WTC11 (cell line): ENCODE results near the gene CIC. TPM values are rescaled to one million over a fixed set of nuclear protein-coding genes. Genes with fewer than 3 reads are reported as not detected.

Source experiments
- ATAC-seq: fragments of 200-7000 bp; cut with Tn5 transposase; 2 replicates; pipeline ENCODE4 v1.10.0; 2021; ENCODE audit warnings: mild to moderate bottlenecking, moderate library complexity
- CTCF ChIA-PET: fragments of 300-600 bp; sonication (Branson Sonifier 250); formaldehyde crosslinking; loops from one replicate; lab custom pipeline; 2021; ENCODE audit warnings: antibody characterized with exemption; lab: Charles Lee
- POLR2A ChIA-PET: fragments of 350-600 bp; sonication (Branson Sonifier 250); formaldehyde crosslinking; loops from one replicate; lab custom pipeline; 2021; ENCODE audit warnings: antibody characterized with exemption; lab: Charles Lee
- DNase-seq: peaks from one replicate; pipeline ENCODE4 v3.0.0; 2021; ENCODE audit warnings: low spot score
- H3K27ac Mint-ChIP-seq: 2 replicates; pipeline ENCODE4 v1.8.0; 2021; ENCODE audit warnings: mixed read lengths
- H3K27me3 Mint-ChIP-seq: 2 replicates; pipeline ENCODE4 v1.8.0; 2021; ENCODE audit warnings: low read depth, mild to moderate bottlenecking, moderate library complexity, mixed read lengths
- H3K36me3 Mint-ChIP-seq: 2 replicates; pipeline ENCODE4 v1.8.0; 2021; ENCODE audit warnings: mixed read lengths
- H3K4me1 Mint-ChIP-seq: 2 replicates; pipeline ENCODE4 v1.8.0; 2022; ENCODE audit warnings: mixed read lengths
- H3K4me3 Mint-ChIP-seq: 2 replicates; pipeline ENCODE4 v1.8.0; 2021; ENCODE audit warnings: mild to moderate bottlenecking, moderate library complexity, mixed read lengths
- H3K9me3 Mint-ChIP-seq: 2 replicates; pipeline ENCODE4 v1.8.0; 2021; ENCODE audit warnings: mixed read lengths
- CBFB ChIP-seq: sonication (generic); formaldehyde crosslinking; IDR thresholded peaks from 2 replicates; pipeline ENCODE4 v1.8.1; 2022; ENCODE audit warnings: mild to moderate bottlenecking, low read depth, missing genetic modification reagents
- ELF4 ChIP-seq: sonication (generic); formaldehyde crosslinking; IDR thresholded peaks from 2 replicates; pipeline ENCODE4 v1.8.1; 2022; ENCODE audit warnings: low read depth, mild to moderate bottlenecking, moderate library complexity, missing genetic modification reagents
- JUN ChIP-seq: sonication (generic); formaldehyde crosslinking; IDR thresholded peaks from 2 replicates; pipeline ENCODE4 v1.8.0; 2023; ENCODE audit warnings: mild to moderate bottlenecking, missing genetic modification reagents
- MXD4 ChIP-seq: fragments of 250-450 bp; sonication (Bioruptor Pico); IDR thresholded peaks from 2 replicates; pipeline ENCODE4 v1.8.0; 2021; ENCODE audit warnings: mild to moderate bottlenecking, moderate library complexity, borderline replicate concordance
- NR2C2 ChIP-seq: sonication (generic); formaldehyde crosslinking; IDR thresholded peaks from 2 replicates; pipeline ENCODE4 v1.8.0; 2022; ENCODE audit warnings: mild to moderate bottlenecking, missing genetic modification reagents
- RELA ChIP-seq: sonication (generic); formaldehyde crosslinking; IDR thresholded peaks from 2 replicates; pipeline ENCODE4 v1.8.1; 2022; ENCODE audit warnings: missing genetic modification reagents, mild to moderate bottlenecking, borderline replicate concordance
- RORB ChIP-seq: fragments of 250-450 bp; sonication (Bioruptor Pico); IDR thresholded peaks from 2 replicates; pipeline ENCODE4 v1.9.0; 2021; ENCODE audit warnings: mild to moderate bottlenecking
- TEAD1 ChIP-seq: sonication (generic); formaldehyde crosslinking; IDR thresholded peaks from 2 replicates; pipeline ENCODE4 v1.8.0; 2022; ENCODE audit warnings: mild to moderate bottlenecking, missing genetic modification reagents
- TP53 ChIP-seq: sonication (generic); formaldehyde crosslinking; IDR thresholded peaks from 2 replicates; pipeline ENCODE4 v1.8.1; 2023; ENCODE audit warnings: mild to moderate bottlenecking, missing genetic modification reagents
- ZNF121 ChIP-seq: sonication (generic); formaldehyde crosslinking; IDR thresholded peaks from 2 replicates; pipeline ENCODE4 v1.8.0; 2023; ENCODE audit warnings: missing genetic modification reagents
- total RNA-seq: library from RNA; stranded (reverse); gene quantifications from 3 replicates; pipeline ENCODE4 v1.2.3, GENCODE V29; 2021
- TF ChIP-seq, protein P1 (sequence below): sonication (generic); formaldehyde crosslinking; IDR thresholded peaks from 2 replicates; pipeline ENCODE4 v1.8.0; 2022; ENCODE audit warnings: mild to moderate bottlenecking, missing genetic modification reagents
- TF ChIP-seq, protein P2 (sequence below): sonication (generic); formaldehyde crosslinking; IDR thresholded peaks from 2 replicates; pipeline ENCODE4 v1.8.1; 2023; ENCODE audit warnings: mild to moderate bottlenecking, missing genetic modification reagents
- TF ChIP-seq, protein P3 (sequence below): fragments of 250-450 bp; sonication (Bioruptor Pico); conservative IDR thresholded peaks from 2 replicates; pipeline ENCODE4 v1.9.0; 2021; ENCODE audit warnings: mild to moderate bottlenecking
- TF ChIP-seq, protein P4 (sequence below): sonication (generic); formaldehyde crosslinking; IDR thresholded peaks from 2 replicates; pipeline ENCODE4 v1.8.1; 2022; ENCODE audit warnings: low read depth, mild to moderate bottlenecking, moderate library complexity, missing genetic modification reagents, borderline replicate concordance
- TF ChIP-seq, protein P5 (sequence below): sonication (generic); formaldehyde crosslinking; conservative IDR thresholded peaks from 2 replicates; pipeline ENCODE4 v1.8.1; 2023; ENCODE audit warnings: mild to moderate bottlenecking, low read depth, missing genetic modification reagents, moderate library complexity
- TF ChIP-seq, protein P6 (sequence below): fragments of 250-450 bp; sonication (Bioruptor Pico); IDR thresholded peaks from 2 replicates; pipeline ENCODE4 v2.1.2; 2022; ENCODE audit warnings: mild to moderate bottlenecking, moderate library complexity

Gene CIC
- total RNA-seq, 1 experiment from 2014 or later: 55.8 TPM

DNA sequence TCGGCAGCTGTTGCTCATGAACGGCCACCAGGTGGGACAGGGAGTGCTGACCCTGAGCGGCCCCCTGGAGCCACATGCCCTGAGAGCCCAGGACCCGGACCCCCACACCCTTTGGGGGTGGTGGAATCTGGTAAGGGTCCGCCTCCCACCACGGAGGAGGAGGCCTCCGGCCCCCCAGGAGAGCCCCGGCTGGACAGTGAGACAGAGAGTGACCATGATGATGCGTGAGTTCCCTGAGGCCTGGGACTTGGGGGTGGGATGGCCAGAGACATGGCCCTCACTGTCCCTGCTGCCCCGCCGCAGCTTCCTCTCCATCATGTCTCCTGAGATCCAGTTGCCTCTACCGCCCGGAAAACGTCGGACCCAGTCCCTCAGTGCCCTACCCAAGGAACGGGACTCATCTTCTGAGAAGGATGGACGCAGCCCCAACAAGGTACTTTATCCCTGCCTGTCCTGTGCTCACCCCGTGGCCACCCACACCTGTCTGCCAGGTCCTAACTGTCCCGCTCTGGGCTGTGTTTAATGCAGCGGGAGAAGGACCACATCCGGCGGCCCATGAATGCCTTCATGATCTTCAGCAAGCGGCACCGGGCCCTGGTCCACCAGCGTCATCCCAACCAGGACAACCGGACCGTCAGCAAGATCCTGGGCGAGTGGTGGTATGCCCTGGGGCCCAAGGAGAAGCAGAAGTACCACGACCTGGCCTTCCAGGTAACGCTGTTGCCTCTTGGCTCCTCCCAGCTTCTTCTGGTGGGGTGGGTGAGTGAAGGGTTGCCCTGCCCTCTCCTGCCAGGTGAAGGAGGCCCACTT lies 18.2 kb downstream of the CIC start (continued):
- TF ChIP-seq, protein P1, sequence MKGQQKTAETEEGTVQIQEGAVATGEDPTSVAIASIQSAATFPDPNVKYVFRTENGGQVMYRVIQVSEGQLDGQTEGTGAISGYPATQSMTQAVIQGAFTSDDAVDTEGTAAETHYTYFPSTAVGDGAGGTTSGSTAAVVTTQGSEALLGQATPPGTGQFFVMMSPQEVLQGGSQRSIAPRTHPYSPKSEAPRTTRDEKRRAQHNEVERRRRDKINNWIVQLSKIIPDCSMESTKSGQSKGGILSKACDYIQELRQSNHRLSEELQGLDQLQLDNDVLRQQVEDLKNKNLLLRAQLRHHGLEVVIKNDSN (CRISPR knock-in tag): no peak
- TF ChIP-seq TP53 (no peak), JUN (no peak), NR2C2 (CRISPR knock-in tag) (no peak), CBFB (CRISPR knock-in tag) (no peak)
- TF ChIP-seq, protein P2, sequence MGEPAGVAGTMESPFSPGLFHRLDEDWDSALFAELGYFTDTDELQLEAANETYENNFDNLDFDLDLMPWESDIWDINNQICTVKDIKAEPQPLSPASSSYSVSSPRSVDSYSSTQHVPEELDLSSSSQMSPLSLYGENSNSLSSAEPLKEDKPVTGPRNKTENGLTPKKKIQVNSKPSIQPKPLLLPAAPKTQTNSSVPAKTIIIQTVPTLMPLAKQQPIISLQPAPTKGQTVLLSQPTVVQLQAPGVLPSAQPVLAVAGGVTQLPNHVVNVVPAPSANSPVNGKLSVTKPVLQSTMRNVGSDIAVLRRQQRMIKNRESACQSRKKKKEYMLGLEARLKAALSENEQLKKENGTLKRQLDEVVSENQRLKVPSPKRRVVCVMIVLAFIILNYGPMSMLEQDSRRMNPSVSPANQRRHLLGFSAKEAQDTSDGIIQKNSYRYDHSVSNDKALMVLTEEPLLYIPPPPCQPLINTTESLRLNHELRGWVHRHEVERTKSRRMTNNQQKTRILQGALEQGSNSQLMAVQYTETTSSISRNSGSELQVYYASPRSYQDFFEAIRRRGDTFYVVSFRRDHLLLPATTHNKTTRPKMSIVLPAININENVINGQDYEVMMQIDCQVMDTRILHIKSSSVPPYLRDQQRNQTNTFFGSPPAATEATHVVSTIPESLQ (CRISPR knock-in tag): no peak
- TF ChIP-seq, protein P3, sequence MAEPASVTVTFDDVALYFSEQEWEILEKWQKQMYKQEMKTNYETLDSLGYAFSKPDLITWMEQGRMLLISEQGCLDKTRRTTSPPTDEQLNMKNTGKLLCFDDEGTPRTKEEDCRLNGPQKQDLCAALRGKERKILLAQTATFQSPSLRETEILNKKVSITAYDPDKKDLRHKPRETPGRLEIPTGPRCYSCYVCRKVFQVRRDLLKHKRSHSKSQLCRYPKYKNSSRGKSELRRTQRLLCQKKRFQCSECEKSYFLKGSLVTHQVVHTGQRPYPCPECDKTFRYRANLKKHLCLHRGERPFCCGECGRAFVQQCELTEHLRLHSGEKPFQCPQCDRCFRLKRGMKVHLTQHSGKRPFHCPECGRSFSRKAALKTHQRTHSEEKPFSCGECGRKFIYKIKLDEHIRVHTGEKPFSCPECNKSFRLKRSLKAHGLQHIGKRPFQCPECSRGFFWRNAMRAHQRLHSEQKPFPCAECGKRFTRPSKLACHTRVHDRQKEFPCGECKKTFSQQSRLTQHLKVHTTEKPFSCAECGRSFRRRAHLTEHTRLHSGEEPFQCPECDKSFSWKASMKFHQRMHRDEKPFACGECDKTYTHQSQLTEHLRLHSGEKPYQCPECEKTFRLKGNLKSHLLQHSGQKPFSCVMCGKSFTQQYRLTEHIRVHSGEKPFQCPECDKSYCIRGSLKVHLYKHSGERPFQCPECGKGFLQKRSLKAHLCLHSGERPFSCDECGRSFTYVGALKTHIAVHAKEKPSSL (CRISPR knock-in tag): no peak
- TF ChIP-seq, protein P4, sequence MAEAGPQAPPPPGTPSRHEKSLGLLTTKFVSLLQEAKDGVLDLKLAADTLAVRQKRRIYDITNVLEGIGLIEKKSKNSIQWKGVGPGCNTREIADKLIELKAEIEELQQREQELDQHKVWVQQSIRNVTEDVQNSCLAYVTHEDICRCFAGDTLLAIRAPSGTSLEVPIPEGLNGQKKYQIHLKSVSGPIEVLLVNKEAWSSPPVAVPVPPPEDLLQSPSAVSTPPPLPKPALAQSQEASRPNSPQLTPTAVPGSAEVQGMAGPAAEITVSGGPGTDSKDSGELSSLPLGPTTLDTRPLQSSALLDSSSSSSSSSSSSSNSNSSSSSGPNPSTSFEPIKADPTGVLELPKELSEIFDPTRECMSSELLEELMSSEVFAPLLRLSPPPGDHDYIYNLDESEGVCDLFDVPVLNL: no peak

DNA sequence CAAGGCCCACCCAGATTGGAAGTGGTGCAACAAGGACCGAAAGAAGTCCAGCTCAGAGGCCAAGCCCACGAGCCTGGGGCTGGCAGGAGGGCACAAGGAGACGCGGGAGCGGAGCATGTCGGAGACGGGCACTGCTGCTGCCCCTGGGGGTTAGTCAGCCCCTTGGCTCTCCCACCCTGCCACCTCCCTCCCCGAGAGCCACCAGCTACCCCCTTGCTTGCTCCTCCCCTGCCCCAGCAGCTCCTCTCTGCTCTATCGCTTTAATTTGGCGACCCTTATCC lies 18.7 kb downstream of the CIC start:
- no peak for DNase-seq
- Mint-ChIP-seq H3K4me3 (no peak overlapping the region), H3K27ac (no peak overlapping the region), H3K4me1 (peaks cover 24% of the 10 kb centered on the region), H3K9me3 (no peaks in the 10 kb centered on the region), H3K36me3 (peaks cover 12% of the 10 kb centered on the region), H3K27me3 (no peaks in the 10 kb centered on the region)
- ATAC-seq: no peak
- ChIA-PET CTCF (interaction anchor here (0.6 to 1.4 kb wide), 2 partner anchors 10 to 45 kb away, joined by 3 to 4 read pairs; partner anchors contain the start of gene GSK3A), POLR2A (no interaction called here)
- no peak for TF ChIP-seq RELA (CRISPR knock-in tag)

DNA sequence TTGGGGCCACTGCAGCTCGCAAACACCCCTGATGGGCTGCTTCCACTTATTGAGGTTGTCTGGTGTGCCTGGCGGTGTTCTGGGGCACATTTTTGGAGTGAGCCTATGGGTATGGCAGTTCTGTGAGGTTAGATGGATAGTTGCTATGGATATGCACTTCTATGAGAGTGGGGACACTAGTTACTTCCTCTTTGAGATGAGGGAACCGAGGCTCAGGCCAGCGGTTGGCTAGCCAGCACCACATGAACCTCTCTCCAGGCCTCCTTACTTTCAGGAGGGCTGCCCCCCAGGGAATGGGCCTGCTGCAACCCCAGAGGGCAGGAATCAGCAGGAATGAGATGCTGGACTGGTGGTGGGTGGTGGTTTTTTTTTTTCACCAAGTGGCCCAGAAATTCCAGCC lies 19.3 kb downstream of the CIC start:
- H3K27me3 Mint-ChIP-seq: no peaks in the 10 kb centered on the region
- no peak overlapping the region for H3K4me3 Mint-ChIP-seq
- CTCF ChIA-PET: interaction anchor here (1.0 to 1.4 kb wide), 3 partner anchors 9 to 45 kb away, joined by 3 to 4 read pairs (median 3); partner anchors contain the start of gene GSK3A
- H3K27ac Mint-ChIP-seq: no peak overlapping the region
- ATAC-seq: no peak
- TF ChIP-seq ZNF121 (no peak), TEAD1 (CRISPR knock-in tag) (no peak), ELF4 (CRISPR knock-in tag) (no peak), RORB (no peak), MXD4 (CRISPR knock-in tag) (no peak)
- TF ChIP-seq, protein P5, sequence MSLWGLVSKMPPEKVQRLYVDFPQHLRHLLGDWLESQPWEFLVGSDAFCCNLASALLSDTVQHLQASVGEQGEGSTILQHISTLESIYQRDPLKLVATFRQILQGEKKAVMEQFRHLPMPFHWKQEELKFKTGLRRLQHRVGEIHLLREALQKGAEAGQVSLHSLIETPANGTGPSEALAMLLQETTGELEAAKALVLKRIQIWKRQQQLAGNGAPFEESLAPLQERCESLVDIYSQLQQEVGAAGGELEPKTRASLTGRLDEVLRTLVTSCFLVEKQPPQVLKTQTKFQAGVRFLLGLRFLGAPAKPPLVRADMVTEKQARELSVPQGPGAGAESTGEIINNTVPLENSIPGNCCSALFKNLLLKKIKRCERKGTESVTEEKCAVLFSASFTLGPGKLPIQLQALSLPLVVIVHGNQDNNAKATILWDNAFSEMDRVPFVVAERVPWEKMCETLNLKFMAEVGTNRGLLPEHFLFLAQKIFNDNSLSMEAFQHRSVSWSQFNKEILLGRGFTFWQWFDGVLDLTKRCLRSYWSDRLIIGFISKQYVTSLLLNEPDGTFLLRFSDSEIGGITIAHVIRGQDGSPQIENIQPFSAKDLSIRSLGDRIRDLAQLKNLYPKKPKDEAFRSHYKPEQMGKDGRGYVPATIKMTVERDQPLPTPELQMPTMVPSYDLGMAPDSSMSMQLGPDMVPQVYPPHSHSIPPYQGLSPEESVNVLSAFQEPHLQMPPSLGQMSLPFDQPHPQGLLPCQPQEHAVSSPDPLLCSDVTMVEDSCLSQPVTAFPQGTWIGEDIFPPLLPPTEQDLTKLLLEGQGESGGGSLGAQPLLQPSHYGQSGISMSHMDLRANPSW: no peak
- TF ChIP-seq, protein P6, sequence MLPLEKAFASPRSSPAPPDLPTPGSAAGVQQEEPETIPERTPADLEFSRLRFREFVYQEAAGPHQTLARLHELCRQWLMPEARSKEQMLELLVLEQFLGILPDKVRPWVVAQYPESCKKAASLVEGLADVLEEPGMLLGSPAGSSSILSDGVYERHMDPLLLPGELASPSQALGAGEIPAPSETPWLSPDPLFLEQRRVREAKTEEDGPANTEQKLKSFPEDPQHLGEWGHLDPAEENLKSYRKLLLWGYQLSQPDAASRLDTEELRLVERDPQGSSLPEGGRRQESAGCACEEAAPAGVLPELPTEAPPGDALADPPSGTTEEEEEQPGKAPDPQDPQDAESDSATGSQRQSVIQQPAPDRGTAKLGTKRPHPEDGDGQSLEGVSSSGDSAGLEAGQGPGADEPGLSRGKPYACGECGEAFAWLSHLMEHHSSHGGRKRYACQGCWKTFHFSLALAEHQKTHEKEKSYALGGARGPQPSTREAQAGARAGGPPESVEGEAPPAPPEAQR (CRISPR knock-in tag): no peak
- POLR2A ChIA-PET: no interaction called here
- H3K9me3 Mint-ChIP-seq: no peaks in the 10 kb centered on the region
- peaks cover 26% of the 10 kb centered on the region for H3K4me1 Mint-ChIP-seq
- peaks cover 15% of the 10 kb centered on the region for H3K36me3 Mint-ChIP-seq
- DNase-seq: no peak
